HCT116 (cell line): ENCODE results near the gene DOCK10. TPM values are rescaled to one million over a fixed set of nuclear protein-coding genes. Genes with fewer than 3 reads are reported as not detected.

ENCODE experiments used
- ATAC-seq: fragments of 200-7000 bp; cut with Tn5 transposase; 2 replicates; pipeline ENCODE4 v1.9.1; 2020; ENCODE audit warnings: mild to moderate bottlenecking, moderate library complexity
- BruUV-seq: library from RNA; stranded (reverse); fragments of 400-500 nt; replicated peaks from 2 replicates; lab custom pipeline; 2021; lab: Mats Ljungman, UMichigan
- CTCF ChIA-PET: fragments of 300-600 bp; sonication (Branson Sonifier 250); formaldehyde crosslinking; loops from one replicate; lab custom pipeline; 2021; ENCODE audit warnings: antibody characterized with exemption; lab: Charles Lee
- POLR2A ChIA-PET: fragments of 300-600, 350-600 bp; sonication (Branson Sonifier 250); formaldehyde crosslinking; loops from one replicate; lab custom pipeline; 2021; ENCODE audit warnings: antibody characterized with exemption; lab: Charles Lee
- RAD21 ChIA-PET, 2 experiments: fragments of 300-600 bp; sonication (Branson Sonifier 250); formaldehyde crosslinking; loops; one replicate each; lab custom pipeline; 2023; ENCODE audit warnings: low total read pairs in 2 of 2; ENCODE audit not compliant: uncharacterized antibody in 2 of 2, unreplicated experiment in 2 of 2, low non-redundant PET in 1 of 2; lab: Charles Lee
- DNase-seq: peaks from one replicate; pipeline ENCODE4 v3.0.0-alpha.2; 2010; ENCODE audit warnings: low read depth, low spot score
- H2AFZ ChIP-seq: fragments of 200-600 bp; shearing (Covaris generic), sonication (generic); 2 replicates; pipeline ENCODE4 v1.6.1; 2017; ENCODE audit warnings: low read depth, mixed run types, mixed read lengths, antibody characterized with exemption, low read length; ENCODE audit not compliant: poor library complexity, severe bottlenecking
- H3K27ac ChIP-seq: 2 replicates; pipeline ENCODE4 v1.5.1; 2012; ENCODE audit warnings: low read depth, low read length
- H3K27me3 ChIP-seq: fragments of 200-600 bp; sonication (generic); 2 replicates; pipeline ENCODE4 v1.6.1; 2016; ENCODE audit warnings: mixed run types, low read length, mixed read lengths; ENCODE audit not compliant: insufficient read depth
- H3K36me3 ChIP-seq, 2 experiments: fragments of 200-500 bp in 1 of 2; fragments of 200-600 bp in 1 of 2; sonication (Bioruptor generic) in 1 of 2; sonication (generic) in 1 of 2; 2 replicates each; pipeline versions ENCODE4 v1.5.1 to v1.6.1; 2014 to 2016; ENCODE audit warnings: low read length in 2 of 2, inconsistent platforms in 1 of 2, mixed read lengths in 1 of 2, mixed run types in 1 of 2; ENCODE audit not compliant: insufficient read depth in 2 of 2, control insufficient read depth in 1 of 2
- H3K4me1 ChIP-seq, 2 experiments: fragments of 200-600 bp in 1 of 2; sonication (generic) in 1 of 2; 2 replicates each; pipeline versions ENCODE4 v1.5.1 to v1.6.1; 2012 to 2017; ENCODE audit warnings: low read length in 2 of 2, inconsistent platforms in 1 of 2, mild to moderate bottlenecking in 1 of 2, mixed read lengths in 1 of 2, mixed run types in 1 of 2, moderate library complexity in 1 of 2; ENCODE audit not compliant: insufficient read depth in 2 of 2, control insufficient read depth in 1 of 2
- H3K4me2 ChIP-seq: fragments of 200-600 bp; sonication (generic); 2 replicates; pipeline ENCODE4 v1.6.1; 2017; ENCODE audit warnings: mixed run types, low read length, mixed read lengths
- H3K4me3 ChIP-seq, 2 experiments: fragments of 200-600 bp in 1 of 2; sonication (generic) in 1 of 2; replicated peaks in 1 of 2; 2 replicates each; pipeline ENCODE4 v1.5.1; 2011 to 2016; ENCODE audit warnings: low read length in 2 of 2, control low read depth in 1 of 2, low read depth in 1 of 2, mild to moderate bottlenecking in 1 of 2, mixed read lengths in 1 of 2, mixed run types in 1 of 2
- H3K79me2 ChIP-seq: fragments of 200-600 bp; sonication (generic); 2 replicates; pipeline ENCODE4 v1.6.1; 2017; ENCODE audit warnings: mild to moderate bottlenecking, mixed run types, low read length, moderate library complexity, mixed read lengths; ENCODE audit not compliant: insufficient read depth
- H3K9ac ChIP-seq: fragments of 200-600 bp; sonication (generic); 2 replicates; pipeline ENCODE4 v1.6.1; 2016; ENCODE audit warnings: low read length, mixed read lengths
- H3K9me2 ChIP-seq: fragments of 200-600 bp; sonication (generic), shearing (Covaris generic); 2 replicates; pipeline ENCODE4 v1.6.1; 2017; ENCODE audit warnings: mixed run types, mild to moderate bottlenecking, moderate library complexity; ENCODE audit not compliant: insufficient read depth
- H3K9me3 ChIP-seq, 2 experiments: fragments of 200-500 bp in 1 of 2; fragments of 200-600 bp in 1 of 2; sonication (Bioruptor generic) in 1 of 2; sonication (generic) in 1 of 2; 2 replicates each; pipeline ENCODE4 v1.6.1; 2014 to 2017; ENCODE audit warnings: low read length in 2 of 2, mixed read lengths in 2 of 2, inconsistent platforms in 1 of 2, low read depth in 1 of 2, mild to moderate bottlenecking in 1 of 2, mixed run types in 1 of 2, moderate library complexity in 1 of 2; ENCODE audit not compliant: control insufficient read depth in 1 of 2, insufficient read depth in 1 of 2
- H4K20me1 ChIP-seq: fragments of 200-600 bp; sonication (generic), shearing (Covaris generic); 2 replicates; pipeline ENCODE4 v1.6.1; 2017; ENCODE audit warnings: mixed run types, mild to moderate bottlenecking, moderate library complexity; ENCODE audit not compliant: insufficient read depth
- ATF3 ChIP-seq: IDR thresholded peaks from 2 replicates; pipeline ENCODE4 v1.6.1; 2012
- CBX3 ChIP-seq: IDR thresholded peaks from 2 replicates; pipeline ENCODE4 v1.6.1; 2012; ENCODE audit warnings: low read depth
- EGR1 ChIP-seq: IDR thresholded peaks from 2 replicates; pipeline ENCODE4 v1.6.1; 2012; ENCODE audit warnings: low read depth
- ELF1 ChIP-seq: IDR thresholded peaks from 2 replicates; pipeline ENCODE4 v1.6.1; 2012; ENCODE audit warnings: low read depth, borderline replicate concordance
- EZH2 ChIP-seq: fragments of 200-600 bp; sonication (generic); IDR thresholded peaks from 2 replicates; pipeline ENCODE4 v1.6.1; 2017; ENCODE audit warnings: antibody characterized with exemption, mixed run types
- EZH2phosphoT487 ChIP-seq: fragments of 200-600 bp; IDR thresholded peaks from 2 replicates; pipeline ENCODE4 v1.6.1; 2018; ENCODE audit warnings: antibody characterized with exemption, borderline replicate concordance
- FOSL1 ChIP-seq: IDR thresholded peaks from 2 replicates; pipeline ENCODE4 v1.6.1; 2012; ENCODE audit warnings: low read depth
- JUND ChIP-seq: IDR thresholded peaks from 2 replicates; pipeline ENCODE4 v1.6.1; 2012
- MAX ChIP-seq: IDR thresholded peaks from 2 replicates; pipeline ENCODE4 v1.6.1; 2012
- POLR2A ChIP-seq: IDR thresholded peaks from 2 replicates; pipeline ENCODE4 v1.7.0; 2011; ENCODE audit warnings: borderline replicate concordance; ENCODE audit not compliant: insufficient read depth, insufficient read length; ENCODE audit errors: extremely low read depth
- POLR2AphosphoS5 ChIP-seq: IDR thresholded peaks from 2 replicates; pipeline ENCODE4 v1.6.1; 2011; ENCODE audit warnings: mild to moderate bottlenecking, low read depth, low read length, moderate library complexity
- RAD21 ChIP-seq: IDR thresholded peaks from 2 replicates; pipeline ENCODE4 v1.6.1; 2012; ENCODE audit warnings: low read depth, mild to moderate bottlenecking
- SIN3A ChIP-seq: IDR thresholded peaks from 2 replicates; pipeline ENCODE4 v1.6.1; 2012; ENCODE audit warnings: low read depth
- SP1 ChIP-seq: IDR thresholded peaks from 2 replicates; pipeline ENCODE4 v1.6.1; 2012; ENCODE audit warnings: low read depth
- SRF ChIP-seq: IDR thresholded peaks from 2 replicates; pipeline ENCODE4 v1.6.1; 2012; ENCODE audit warnings: low read depth
- TCF7L2 ChIP-seq: IDR thresholded peaks from 2 replicates; pipeline ENCODE4 v1.7.0; 2011; ENCODE audit warnings: borderline replicate concordance, inconsistent platforms; ENCODE audit not compliant: insufficient read depth, insufficient read length; ENCODE audit errors: extremely low read depth
- YY1 ChIP-seq: IDR thresholded peaks from 2 replicates; pipeline ENCODE4 v1.6.1; 2011; ENCODE audit warnings: low read length, low read depth, moderate library complexity, mild to moderate bottlenecking; ENCODE audit not compliant: insufficient replicate concordance; ENCODE audit errors: extremely low read depth
- intact Hi-C: fragments of 100-400 bp; cut with micrococcal nuclease; formaldehyde crosslinking; loops from 2 replicates; pipeline ENCODE4 v1.10.0; 2022
- total RNA-seq: library from RNA; stranded (reverse); gene quantifications from one replicate; pipeline ENCODE4 v1.2.1, GENCODE V29; 2021; ENCODE audit not compliant: unreplicated experiment
- TF ChIP-seq, protein P1 (sequence below): IDR thresholded peaks from 2 replicates; pipeline ENCODE4 v1.6.1; 2012; ENCODE audit warnings: low read depth
- TF ChIP-seq, protein P2 (sequence below): IDR thresholded peaks from 2 replicates; pipeline ENCODE4 v1.6.1; 2011; ENCODE audit warnings: mild to moderate bottlenecking, low read length, moderate library complexity; ENCODE audit not compliant: insufficient replicate concordance; ENCODE audit errors: extremely low read depth
- TF ChIP-seq, protein P3 (sequence below), 3 experiments: fragments of 200-600 bp in 1 of 3; sonication (generic) in 1 of 3; IDR thresholded peaks in 2 of 3; conservative IDR thresholded peaks in 1 of 3; 2 replicates each; pipeline ENCODE4 v1.5.1; 2012 to 2017; ENCODE audit warnings: low read depth in 2 of 3, low read length in 2 of 3, antibody characterized with exemption in 1 of 3, borderline replicate concordance in 1 of 3, control low read depth in 1 of 3, mild to moderate bottlenecking in 1 of 3, mixed read lengths in 1 of 3, mixed run types in 1 of 3, moderate library complexity in 1 of 3; ENCODE audit not compliant: insufficient read depth in 1 of 3

The DOCK10 gene
- total RNA-seq, 1 experiment from 2014 or later, result 0.54 TPM

GRCh38 chr2:224922142-224922727 lies 120.0 kb downstream of the DOCK10 start:
- intact Hi-C loops, result no loop called here
- H3K4me1 ChIP-seq, result no peaks in the 10 kb centered on the region
- H3K79me2 ChIP-seq, result no peaks in the 10 kb centered on the region
- no peaks in the 10 kb centered on the region for H3K27me3 ChIP-seq
- H3K9me3 ChIP-seq, result no peaks in the 10 kb centered on the region
- no peak overlapping the region for H3K4me2 ChIP-seq
- ChIA-PET POLR2A (no interaction called here), CTCF (no interaction called here), RAD21 (no interaction called here)
- no peak overlapping the region for H3K27ac ChIP-seq
- no peak for ATAC-seq
- no peak for TF ChIP-seq MAX
- no peak for TF ChIP-seq FOSL1
- no peak for TF ChIP-seq ATF3
- no peak for TF ChIP-seq SRF
- TF ChIP-seq YY1, result no peak
- TF ChIP-seq, protein P1, sequence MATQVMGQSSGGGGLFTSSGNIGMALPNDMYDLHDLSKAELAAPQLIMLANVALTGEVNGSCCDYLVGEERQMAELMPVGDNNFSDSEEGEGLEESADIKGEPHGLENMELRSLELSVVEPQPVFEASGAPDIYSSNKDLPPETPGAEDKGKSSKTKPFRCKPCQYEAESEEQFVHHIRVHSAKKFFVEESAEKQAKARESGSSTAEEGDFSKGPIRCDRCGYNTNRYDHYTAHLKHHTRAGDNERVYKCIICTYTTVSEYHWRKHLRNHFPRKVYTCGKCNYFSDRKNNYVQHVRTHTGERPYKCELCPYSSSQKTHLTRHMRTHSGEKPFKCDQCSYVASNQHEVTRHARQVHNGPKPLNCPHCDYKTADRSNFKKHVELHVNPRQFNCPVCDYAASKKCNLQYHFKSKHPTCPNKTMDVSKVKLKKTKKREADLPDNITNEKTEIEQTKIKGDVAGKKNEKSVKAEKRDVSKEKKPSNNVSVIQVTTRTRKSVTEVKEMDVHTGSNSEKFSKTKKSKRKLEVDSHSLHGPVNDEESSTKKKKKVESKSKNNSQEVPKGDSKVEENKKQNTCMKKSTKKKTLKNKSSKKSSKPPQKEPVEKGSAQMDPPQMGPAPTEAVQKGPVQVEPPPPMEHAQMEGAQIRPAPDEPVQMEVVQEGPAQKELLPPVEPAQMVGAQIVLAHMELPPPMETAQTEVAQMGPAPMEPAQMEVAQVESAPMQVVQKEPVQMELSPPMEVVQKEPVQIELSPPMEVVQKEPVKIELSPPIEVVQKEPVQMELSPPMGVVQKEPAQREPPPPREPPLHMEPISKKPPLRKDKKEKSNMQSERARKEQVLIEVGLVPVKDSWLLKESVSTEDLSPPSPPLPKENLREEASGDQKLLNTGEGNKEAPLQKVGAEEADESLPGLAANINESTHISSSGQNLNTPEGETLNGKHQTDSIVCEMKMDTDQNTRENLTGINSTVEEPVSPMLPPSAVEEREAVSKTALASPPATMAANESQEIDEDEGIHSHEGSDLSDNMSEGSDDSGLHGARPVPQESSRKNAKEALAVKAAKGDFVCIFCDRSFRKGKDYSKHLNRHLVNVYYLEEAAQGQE, result no peak
- TF ChIP-seq CBX3, result no peak
- TF ChIP-seq, protein P2, sequence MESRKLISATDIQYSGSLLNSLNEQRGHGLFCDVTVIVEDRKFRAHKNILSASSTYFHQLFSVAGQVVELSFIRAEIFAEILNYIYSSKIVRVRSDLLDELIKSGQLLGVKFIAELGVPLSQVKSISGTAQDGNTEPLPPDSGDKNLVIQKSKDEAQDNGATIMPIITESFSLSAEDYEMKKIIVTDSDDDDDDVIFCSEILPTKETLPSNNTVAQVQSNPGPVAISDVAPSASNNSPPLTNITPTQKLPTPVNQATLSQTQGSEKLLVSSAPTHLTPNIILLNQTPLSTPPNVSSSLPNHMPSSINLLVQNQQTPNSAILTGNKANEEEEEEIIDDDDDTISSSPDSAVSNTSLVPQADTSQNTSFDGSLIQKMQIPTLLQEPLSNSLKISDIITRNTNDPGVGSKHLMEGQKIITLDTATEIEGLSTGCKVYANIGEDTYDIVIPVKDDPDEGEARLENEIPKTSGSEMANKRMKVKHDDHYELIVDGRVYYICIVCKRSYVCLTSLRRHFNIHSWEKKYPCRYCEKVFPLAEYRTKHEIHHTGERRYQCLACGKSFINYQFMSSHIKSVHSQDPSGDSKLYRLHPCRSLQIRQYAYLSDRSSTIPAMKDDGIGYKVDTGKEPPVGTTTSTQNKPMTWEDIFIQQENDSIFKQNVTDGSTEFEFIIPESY, result no peak
- TF ChIP-seq ELF1, result no peak
- no peak for TF ChIP-seq EGR1
- TF ChIP-seq RAD21, result no peak
- TF ChIP-seq, protein P3, sequence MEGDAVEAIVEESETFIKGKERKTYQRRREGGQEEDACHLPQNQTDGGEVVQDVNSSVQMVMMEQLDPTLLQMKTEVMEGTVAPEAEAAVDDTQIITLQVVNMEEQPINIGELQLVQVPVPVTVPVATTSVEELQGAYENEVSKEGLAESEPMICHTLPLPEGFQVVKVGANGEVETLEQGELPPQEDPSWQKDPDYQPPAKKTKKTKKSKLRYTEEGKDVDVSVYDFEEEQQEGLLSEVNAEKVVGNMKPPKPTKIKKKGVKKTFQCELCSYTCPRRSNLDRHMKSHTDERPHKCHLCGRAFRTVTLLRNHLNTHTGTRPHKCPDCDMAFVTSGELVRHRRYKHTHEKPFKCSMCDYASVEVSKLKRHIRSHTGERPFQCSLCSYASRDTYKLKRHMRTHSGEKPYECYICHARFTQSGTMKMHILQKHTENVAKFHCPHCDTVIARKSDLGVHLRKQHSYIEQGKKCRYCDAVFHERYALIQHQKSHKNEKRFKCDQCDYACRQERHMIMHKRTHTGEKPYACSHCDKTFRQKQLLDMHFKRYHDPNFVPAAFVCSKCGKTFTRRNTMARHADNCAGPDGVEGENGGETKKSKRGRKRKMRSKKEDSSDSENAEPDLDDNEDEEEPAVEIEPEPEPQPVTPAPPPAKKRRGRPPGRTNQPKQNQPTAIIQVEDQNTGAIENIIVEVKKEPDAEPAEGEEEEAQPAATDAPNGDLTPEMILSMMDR (IDR thresholded peaks at IDR 0.05 in 2 of 3, conservative IDR thresholded peaks at IDR 0.05 in 1 of 3; ENCODE audit: borderline replicate concordance in 1 of 3, insufficient read depth in 1 of 3, low read depth in 2 of 3, low read length in 2 of 3), result no peak
- TF ChIP-seq SIN3A, result no peak
- no peak for TF ChIP-seq EZH2
- TF ChIP-seq JUND, result no peak
- no peak for TF ChIP-seq TCF7L2
- no peak for TF ChIP-seq POLR2A
- no peak for TF ChIP-seq EZH2phosphoT487
- no peak for TF ChIP-seq POLR2AphosphoS5
- TF ChIP-seq SP1, result no peak
- no peaks in the 10 kb centered on the region for H4K20me1 ChIP-seq
- no peak overlapping the region for H2AFZ ChIP-seq
- DNase-seq, result no peak
- BruUV-seq, result no TSS peak
- no peak overlapping the region for H3K4me3 ChIP-seq
- H3K9ac ChIP-seq, result no peak overlapping the region
- no peaks in the 10 kb centered on the region for H3K9me2 ChIP-seq
- H3K36me3 ChIP-seq, result no peaks in the 10 kb centered on the region
